GM21360 (cell line): Measurements from ENCODE around the gene TRIM64.
"Not testable (repeated sequence)": the region's sequence is repeated elsewhere in the genome, so short reads cannot be mapped to it uniquely, and the experiment has no call there.

Experiments
- ATAC-seq: cut with Tn5 transposase; IDR thresholded peaks from one replicate; pipeline ENCODE4 v1.9.1; 2021; ENCODE audit warnings: mild to moderate bottlenecking, moderate library complexity; ENCODE audit not compliant: unreplicated experiment

The TRIM64 gene, protein sequence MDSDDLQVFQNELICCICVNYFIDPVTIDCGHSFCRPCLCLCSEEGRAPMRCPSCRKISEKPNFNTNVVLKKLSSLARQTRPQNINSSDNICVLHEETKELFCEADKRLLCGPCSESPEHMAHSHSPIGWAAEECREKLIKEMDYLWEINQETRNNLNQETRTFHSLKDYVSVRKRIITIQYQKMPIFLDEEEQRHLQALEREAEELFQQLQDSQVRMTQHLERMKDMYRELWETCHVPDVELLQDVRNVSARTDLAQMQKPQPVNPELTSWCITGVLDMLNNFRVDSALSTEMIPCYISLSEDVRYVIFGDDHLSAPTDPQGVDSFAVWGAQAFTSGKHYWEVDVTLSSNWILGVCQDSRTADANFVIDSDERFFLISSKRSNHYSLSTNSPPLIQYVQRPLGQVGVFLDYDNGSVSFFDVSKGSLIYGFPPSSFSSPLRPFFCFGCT

DNA sequence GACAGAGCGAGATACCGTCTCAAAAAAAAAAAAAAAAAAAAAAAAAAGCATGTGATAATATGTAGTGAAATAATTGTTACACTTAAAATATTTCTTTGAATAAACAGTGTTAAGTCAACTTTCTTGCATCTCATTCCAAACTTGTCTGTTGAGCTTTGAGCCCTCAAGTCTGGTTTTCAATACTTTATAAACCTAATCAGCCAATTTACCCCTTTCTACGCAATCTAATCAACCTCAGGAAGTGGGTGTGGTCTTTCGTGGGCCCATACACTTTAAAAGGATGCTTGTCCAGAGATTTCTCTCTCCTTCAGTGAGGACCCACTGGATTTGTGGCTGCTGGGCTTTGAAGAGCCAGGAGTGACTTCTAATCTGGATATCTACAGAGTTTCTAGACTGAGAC is at the start of gene TRIM64:
TSS of gene TRIM64 (plus strand) at position 301 of the 400 bp plus-strand sequence. CDS start 2,467 bp downstream, outside the sequence.
- not testable (repeated sequence) for ATAC-seq

DNA sequence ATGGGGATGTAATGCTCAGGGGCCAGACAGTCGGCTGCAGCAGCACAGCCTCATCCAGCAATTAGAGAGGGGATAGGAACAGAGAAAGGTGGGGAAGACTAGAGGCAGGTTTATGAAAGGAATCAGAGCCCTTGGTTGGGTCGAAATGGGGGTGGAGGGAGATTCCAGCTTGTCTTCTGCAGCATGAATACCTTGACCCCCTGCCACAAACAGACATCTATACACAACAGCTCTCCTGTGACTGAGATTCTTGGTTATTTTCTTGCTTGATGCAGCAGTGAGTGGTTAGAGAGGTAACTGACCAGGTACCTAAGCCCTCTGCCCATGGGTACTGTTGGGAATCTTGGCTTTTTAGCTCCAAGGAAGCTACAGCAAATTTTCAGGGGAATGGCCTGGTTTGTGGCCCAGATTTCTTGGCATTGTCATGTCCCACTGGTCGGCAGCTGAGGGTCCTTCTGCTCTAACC is 43.6 kb upstream of the TRIM64 start, which contains the start of gene TRIM49D1:
TSS of gene TRIM49D1 (minus strand) at position 51 of the 466 bp plus-strand sequence. CDS start 4,535 bp downstream, outside the sequence.
- ATAC-seq = no peak

DNA sequence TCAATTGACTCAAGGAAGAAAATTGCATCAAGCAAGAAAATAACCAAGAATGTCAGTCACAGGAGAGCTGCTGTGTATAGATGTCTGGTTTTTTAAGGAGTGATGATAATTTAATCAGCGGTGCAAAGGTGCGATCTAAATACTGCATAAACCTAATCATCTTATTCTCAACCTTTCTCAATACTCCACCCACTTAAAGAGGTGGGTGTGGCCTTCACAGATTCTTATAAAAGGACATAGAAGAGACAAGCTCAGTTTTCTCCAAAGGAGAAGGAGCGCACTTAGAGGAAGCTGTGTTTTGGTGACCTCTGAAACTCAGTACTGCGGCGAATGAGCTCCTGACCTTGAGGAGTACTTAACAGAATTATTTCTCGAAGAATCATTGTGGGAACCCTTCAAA is 42.1 kb upstream of the TRIM64 start, which contains the start of gene TRIM49D2:
TSS of gene TRIM49D2 (plus strand) at position 301 of the 400 bp plus-strand sequence. CDS start 2,698 bp downstream, outside the sequence.
- ATAC-seq = not testable (repeated sequence)

DNA sequence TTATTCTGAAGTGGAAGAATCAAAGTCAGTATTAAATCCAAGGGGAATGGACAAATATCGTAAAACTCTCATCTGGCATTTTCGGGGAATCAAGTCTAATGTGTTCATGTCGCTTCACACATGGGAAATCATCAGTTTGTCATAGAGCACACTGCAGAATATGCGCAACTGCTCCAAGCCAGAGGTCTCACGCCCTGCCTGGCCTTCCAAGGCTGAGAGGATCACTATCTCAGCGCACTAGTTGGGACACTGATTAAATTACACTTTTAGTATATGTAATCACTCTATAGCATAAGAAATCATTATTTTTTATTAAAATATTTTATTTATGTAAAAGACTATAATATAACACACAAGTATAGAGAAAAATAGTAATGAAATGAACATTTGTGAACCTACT is 5.0 kb upstream of the TRIM64 start:
- ATAC-seq = not testable (repeated sequence)
